ENCODE results near the gene CTDSPL. TPM values are rescaled to one million over a fixed set of nuclear protein-coding genes. Genes with fewer than 3 reads are reported as not detected.
A peak's percentile ranks its signal among the peaks of the same experiment; 100 is the strongest.

CTDSPL gene
- total and polyA plus RNA-seq, 10 of the 15 experiments (the other 5 are each of a cell fraction or from before 2014, with no cell fraction given) = 0.05 to 0.51 (median 0.18) TPM; not detected in 6

DNA sequence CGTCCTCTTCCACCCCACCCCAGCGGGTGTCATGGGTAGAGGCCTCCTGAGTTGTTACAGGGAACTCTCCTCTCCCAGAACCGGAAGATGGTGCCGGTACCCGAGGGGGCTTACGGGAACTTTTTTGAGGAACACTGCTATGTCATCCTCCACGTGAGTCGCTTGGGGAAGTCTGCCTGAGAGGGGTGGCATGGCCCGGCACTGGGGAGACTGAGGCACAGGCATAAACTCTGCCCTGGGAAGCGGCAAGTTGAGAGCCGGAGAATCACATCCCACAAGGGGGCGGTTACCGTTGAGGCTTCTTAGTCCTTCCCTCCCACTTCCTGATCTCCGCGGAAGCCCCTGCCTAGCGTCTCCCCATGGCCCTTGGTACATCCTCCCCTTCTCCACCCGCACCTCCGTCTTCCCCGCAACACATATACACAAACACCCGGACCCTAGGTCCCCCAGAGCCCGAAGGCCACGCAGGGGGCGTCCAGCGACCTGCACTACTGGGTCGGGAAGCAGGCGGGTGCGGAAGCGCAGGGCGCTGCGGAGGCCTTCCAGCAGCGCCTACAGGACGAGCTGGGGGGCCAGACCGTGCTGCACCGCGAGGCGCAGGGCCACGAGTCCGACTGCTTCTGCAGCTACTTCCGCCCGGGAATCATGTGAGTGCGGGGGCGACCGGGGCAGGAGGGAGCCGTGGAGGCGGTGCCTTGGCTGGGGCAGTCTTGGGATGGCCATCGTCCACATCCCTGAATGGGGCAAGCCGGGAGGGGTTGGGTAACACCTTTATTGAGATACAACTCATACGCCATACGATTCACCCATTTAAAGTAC, 132.3 kb downstream of the CTDSPL start (continued):
- TF ChIP-seq, protein P1, sequence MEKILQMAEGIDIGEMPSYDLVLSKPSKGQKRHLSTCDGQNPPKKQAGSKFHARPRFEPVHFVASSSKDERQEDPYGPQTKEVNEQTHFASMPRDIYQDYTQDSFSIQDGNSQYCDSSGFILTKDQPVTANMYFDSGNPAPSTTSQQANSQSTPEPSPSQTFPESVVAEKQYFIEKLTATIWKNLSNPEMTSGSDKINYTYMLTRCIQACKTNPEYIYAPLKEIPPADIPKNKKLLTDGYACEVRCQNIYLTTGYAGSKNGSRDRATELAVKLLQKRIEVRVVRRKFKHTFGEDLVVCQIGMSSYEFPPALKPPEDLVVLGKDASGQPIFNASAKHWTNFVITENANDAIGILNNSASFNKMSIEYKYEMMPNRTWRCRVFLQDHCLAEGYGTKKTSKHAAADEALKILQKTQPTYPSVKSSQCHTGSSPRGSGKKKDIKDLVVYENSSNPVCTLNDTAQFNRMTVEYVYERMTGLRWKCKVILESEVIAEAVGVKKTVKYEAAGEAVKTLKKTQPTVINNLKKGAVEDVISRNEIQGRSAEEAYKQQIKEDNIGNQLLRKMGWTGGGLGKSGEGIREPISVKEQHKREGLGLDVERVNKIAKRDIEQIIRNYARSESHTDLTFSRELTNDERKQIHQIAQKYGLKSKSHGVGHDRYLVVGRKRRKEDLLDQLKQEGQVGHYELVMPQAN (conservative IDR thresholded peaks at IDR 0.05) = peak; percentile 66
- TF ChIP-seq RAD21 (IDR thresholded peaks at IDR 0.05; ENCODE audit: insufficient read depth, low read depth, low read length) = no peak
- TF ChIP-seq NR2C1 (IDR thresholded peaks at IDR 0.05) = no peak
- TF ChIP-seq TBL1XR1 (IDR thresholded peaks at IDR 0.05; ENCODE audit: low read depth, low read length) = no peak

DNA sequence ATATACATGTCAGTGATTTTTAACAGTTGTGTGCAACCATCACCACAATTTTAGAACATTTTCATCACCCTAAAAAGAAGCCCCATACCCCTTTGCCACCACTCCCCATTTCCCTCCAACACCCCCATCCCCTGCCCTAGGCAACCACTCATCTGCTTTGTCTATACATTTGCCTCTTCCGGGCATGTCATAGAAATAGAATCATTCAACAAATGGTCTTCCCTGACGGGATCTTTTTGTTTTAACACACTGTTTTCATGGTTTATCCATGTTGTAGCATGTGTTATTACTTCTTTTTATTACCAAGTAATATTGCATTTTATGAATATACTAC, 132.9 kb downstream of the CTDSPL start:
- 3% methylated on average over 2 of the region's 2 CpGs for WGBS (ENCODE audit: insufficient coverage, insufficient replicate concordance, low lambda C conversion rate, missing lambda C conversion rate)
- Histone ChIP-seq H3K9ac (ENCODE audit: control insufficient read depth, insufficient read depth, low read length) (peak overlapping the region; percentile 75), H3K27me3 (replicated peaks in 1 of 2; ENCODE audit: control insufficient read depth in 2 of 2, insufficient read depth in 2 of 2, low read length in 1 of 2) (no peaks in the 10 kb centered on the region), H3K4me3 (peak overlapping the region; percentile 65), H3K36me3 (ENCODE audit: control insufficient read depth in 2 of 2, insufficient read depth in 2 of 2, low read length in 1 of 2) (no peaks in the 10 kb centered on the region; a peak in 1 of 4 replicates), H3K27ac (ENCODE audit: control insufficient read depth, insufficient read depth) (peak overlapping the region; percentile 66), H3K4me2 (ENCODE audit: control insufficient read depth, insufficient read depth) (peak overlapping the region; percentile 73), H2AFZ (ENCODE audit: control insufficient read depth, low read depth, low read length) (peak overlapping the region; percentile 84), H3K4me1 (ENCODE audit: control insufficient read depth, insufficient read depth, low read length) (peaks cover 17% of the 10 kb centered on the region), H4K20me1 (ENCODE audit: control insufficient read depth, insufficient read depth) (no peaks in the 10 kb centered on the region), H3K79me2 (ENCODE audit: control insufficient read depth, insufficient read depth, low read length) (no peaks in the 10 kb centered on the region; the same call in 1 of the 2 replicates), H3K9me3 (replicated peaks; ENCODE audit: control insufficient read depth, insufficient read depth, low read length) (no peaks in the 10 kb centered on the region)
- in situ Hi-C loops (cut with MboI) = no loop called here
- DNase-seq (ENCODE audit: low read depth, low spot score) = no peak
- ChIA-PET RAD21 (ENCODE audit: unreplicated experiment) (no interaction called here), CTCF (interaction anchor here (1.0 to 1.6 kb wide), 2 partner anchors 22 to 486 kb away, joined by 3 to 4 read pairs; no protein-coding TSS in a partner anchor), SMC1A (ENCODE audit: uncharacterized antibody, unreplicated experiment) (interaction anchor here (1.0 kb wide), 1 partner anchor 20 kb away, joined by 3 read pairs; no protein-coding TSS in a partner anchor), POLR2A (interaction anchor here (0.6 kb wide), 1 partner anchor 18 kb away, joined by 4 read pairs; no protein-coding TSS in a partner anchor)
- peak; percentile 31 for FAIRE-seq
- intact Hi-C loops (cut with micrococcal nuclease; ENCODE audit: unreplicated experiment) = no loop called here
- TF ChIP-seq HDAC2 (IDR thresholded peaks at IDR 0.05) = 0 out of 2 replicates have a peak, but pooled peaks have one; percentile 62
- TF ChIP-seq NBN (IDR thresholded peaks at IDR 0.05) = no peak
- no TSS peak for BruUV-seq (replicated peaks)
- peak; percentile 1; the same call in 1 of the 3 replicates for ATAC-seq

Data from GM12878 (cell line).